Colonic mucosa (tissue), 4 donors: ENCODE data around the gene KRTAP12-1. TPM values are rescaled to one million over a fixed set of nuclear protein-coding genes. Genes with fewer than 3 reads are reported as not detected.
"Not testable (repeated sequence)": the region's sequence is repeated elsewhere in the genome, so short reads cannot be mapped to it uniquely, and the experiment has no call there.

ENCODE experiments used
- DNase-seq: peaks from one replicate; pipeline ENCODE4 v3.0.0-alpha.2; 2020
- H3K27ac ChIP-seq: fragments of 200-600 bp; one replicate; pipeline ENCODE4 v1.8.0; 2021
- H3K27me3 ChIP-seq: fragments of 200-600 bp; one replicate; pipeline ENCODE4 v1.8.0; 2021
- H3K36me3 ChIP-seq: fragments of 200-600 bp; one replicate; pipeline ENCODE4 v1.8.0; 2021
- H3K4me1 ChIP-seq: fragments of 200-600 bp; one replicate; pipeline ENCODE4 v1.8.0; 2021; ENCODE audit warnings: mild to moderate bottlenecking
- H3K4me3 ChIP-seq: fragments of 200-600 bp; one replicate; pipeline ENCODE4 v1.8.0; 2021
- H3K9ac ChIP-seq, 2 donors: one replicate each; pipeline ENCODE4 v1.7.0; 2013; ENCODE audit warnings: control low read depth in 2 of 2, low read depth in 2 of 2, low read length in 2 of 2
- H3K9me3 ChIP-seq: fragments of 200-600 bp; one replicate; pipeline ENCODE4 v1.8.0; 2021
- intact Hi-C: fragments of 100-400 bp; cut with DNase I; formaldehyde crosslinking; loops from one replicate; pipeline ENCODE4 v1.14.1; 2022
- total RNA-seq, 2 donors: library from RNA; stranded (reverse); fragmentation: NEBNext Ultra II Directional in 1 of 2; extraction: Animal tissue kit (Norgen Biotek cat#: 25700) in 1 of 2; gene quantifications; one replicate each; pipeline ENCODE4 v1.2.1, GENCODE V29; 2021
- TF ChIP-seq, protein P1 (sequence below): fragments of 200-600 bp; IDR thresholded peaks from one replicate; pipeline ENCODE4 v1.8.0; 2022; ENCODE audit warnings: antibody characterized with exemption, mild to moderate bottlenecking
- donor health status: healthy.
- donor health status: DM: no; HTN: no; CAD: no.
- donor health status: DM: no; HTN: no; CAD: no.

Gene KRTAP12-1
- total RNA-seq, 2 donors from 2014 or later = not detected

DNA sequence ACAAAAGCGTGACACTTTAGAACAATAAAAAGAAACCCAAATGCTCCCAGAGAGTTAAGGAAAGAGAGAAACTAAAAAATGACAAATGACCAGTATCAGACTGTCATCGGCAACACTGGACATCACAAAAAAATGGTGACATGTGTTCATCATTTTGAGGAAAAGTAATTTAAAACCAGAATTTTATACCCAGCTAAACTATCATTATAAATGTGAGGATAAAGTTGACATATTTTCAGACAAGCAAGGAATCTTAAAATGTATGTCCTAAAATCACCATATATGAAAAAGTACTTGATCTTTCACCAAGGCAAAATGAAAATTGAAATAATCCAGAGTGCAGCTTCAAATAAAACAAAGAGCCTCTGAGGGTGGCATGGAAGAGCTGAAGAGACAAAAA lies 37.1 kb downstream of the KRTAP12-1 start:
- Histone ChIP-seq H3K4me3 (no peak overlapping the region), H3K27me3 (no peaks in the 10 kb centered on the region), H3K9ac (no peak overlapping the region), H3K9me3 (no peaks in the 10 kb centered on the region), H3K36me3 (no peaks in the 10 kb centered on the region), H3K4me1 (no peaks in the 10 kb centered on the region), H3K27ac (no peak overlapping the region)
- DNase-seq = no peak
- intact Hi-C loops = no loop called here
- TF ChIP-seq, protein P1, sequence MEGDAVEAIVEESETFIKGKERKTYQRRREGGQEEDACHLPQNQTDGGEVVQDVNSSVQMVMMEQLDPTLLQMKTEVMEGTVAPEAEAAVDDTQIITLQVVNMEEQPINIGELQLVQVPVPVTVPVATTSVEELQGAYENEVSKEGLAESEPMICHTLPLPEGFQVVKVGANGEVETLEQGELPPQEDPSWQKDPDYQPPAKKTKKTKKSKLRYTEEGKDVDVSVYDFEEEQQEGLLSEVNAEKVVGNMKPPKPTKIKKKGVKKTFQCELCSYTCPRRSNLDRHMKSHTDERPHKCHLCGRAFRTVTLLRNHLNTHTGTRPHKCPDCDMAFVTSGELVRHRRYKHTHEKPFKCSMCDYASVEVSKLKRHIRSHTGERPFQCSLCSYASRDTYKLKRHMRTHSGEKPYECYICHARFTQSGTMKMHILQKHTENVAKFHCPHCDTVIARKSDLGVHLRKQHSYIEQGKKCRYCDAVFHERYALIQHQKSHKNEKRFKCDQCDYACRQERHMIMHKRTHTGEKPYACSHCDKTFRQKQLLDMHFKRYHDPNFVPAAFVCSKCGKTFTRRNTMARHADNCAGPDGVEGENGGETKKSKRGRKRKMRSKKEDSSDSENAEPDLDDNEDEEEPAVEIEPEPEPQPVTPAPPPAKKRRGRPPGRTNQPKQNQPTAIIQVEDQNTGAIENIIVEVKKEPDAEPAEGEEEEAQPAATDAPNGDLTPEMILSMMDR = no peak

DNA sequence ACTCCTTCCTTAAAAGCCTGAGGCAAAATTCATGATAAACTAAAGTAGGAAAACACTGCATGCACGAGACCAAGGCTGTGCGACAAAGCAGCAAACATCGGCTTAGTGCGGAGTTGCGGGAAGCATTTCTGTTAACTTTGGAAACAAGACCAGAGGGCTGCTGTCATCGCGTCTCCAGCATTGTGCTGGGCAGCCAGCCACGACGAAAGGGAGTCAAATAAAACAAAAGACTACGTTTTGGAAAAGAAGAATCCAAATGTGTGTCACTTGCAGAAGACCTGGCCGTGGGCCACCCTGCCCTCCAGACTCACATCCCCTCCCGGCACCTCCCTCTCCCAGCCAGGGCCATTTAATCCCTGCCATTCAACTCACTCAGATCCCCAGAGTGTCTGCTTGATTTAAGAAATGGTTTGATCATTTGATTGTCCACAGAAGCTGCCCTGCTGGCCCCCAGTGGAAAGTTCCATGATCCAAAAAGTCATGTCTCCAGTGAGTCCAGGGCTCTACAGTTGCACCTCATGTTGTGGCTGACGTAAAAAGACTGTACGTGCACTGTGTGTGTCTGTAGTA lies 38.1 kb downstream of the KRTAP12-1 start:
- no peaks in the 10 kb centered on the region for H3K27me3 ChIP-seq
- DNase-seq = no peak
- H3K4me1 ChIP-seq = no peaks in the 10 kb centered on the region
- H3K27ac ChIP-seq = no peak overlapping the region
- no peaks in the 10 kb centered on the region for H3K36me3 ChIP-seq
- no peak overlapping the region for H3K9ac ChIP-seq
- no peaks in the 10 kb centered on the region for H3K9me3 ChIP-seq
- no peak overlapping the region for H3K4me3 ChIP-seq
- TF ChIP-seq, protein P1 = no peak
- intact Hi-C loops = no loop called here

DNA sequence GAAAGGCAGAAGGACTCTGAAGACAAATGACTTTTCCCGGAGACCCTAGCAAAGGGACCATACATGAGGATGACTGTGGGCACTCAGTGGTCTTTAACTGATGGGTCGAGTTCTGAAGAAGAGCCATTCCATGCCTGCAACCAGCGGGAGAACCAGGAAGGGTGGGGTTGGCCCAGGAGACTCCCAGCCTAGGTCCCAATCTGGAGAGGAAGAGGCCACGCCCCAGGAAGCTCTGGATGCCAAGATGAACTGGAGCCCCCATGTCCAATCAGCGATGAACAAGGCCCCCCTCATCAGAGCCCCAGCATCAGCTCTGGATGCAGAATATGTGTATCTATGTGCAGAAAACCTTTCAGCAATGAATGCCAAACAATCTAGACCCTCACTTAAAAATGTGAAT lies 41.2 kb downstream of the KRTAP12-1 start:
- no peaks in the 10 kb centered on the region for H3K36me3 ChIP-seq
- no peak overlapping the region for H3K9ac ChIP-seq
- H3K4me1 ChIP-seq = no peaks in the 10 kb centered on the region
- TF ChIP-seq, protein P1 = no peak
- no peak overlapping the region for H3K4me3 ChIP-seq
- no peaks in the 10 kb centered on the region for H3K9me3 ChIP-seq
- no peak for DNase-seq
- H3K27me3 ChIP-seq = no peaks in the 10 kb centered on the region
- intact Hi-C loops = no loop called here
- no peak overlapping the region for H3K27ac ChIP-seq

DNA sequence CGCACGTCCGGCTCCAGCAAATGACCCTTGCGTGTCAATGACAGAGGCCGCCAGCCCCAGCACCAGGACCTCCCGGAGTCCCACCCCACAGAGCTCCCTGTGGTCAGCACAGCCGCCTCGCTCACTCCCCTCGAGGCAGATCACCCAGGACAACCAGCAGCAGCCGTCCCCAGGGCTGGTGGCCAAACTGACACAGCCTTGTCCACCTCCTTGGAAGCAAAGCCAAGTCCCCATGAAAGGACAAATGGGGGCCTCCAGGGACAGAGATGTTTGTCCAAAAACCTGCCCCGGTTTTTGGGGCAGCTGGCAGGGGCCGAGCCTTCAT lies 42.7 kb downstream of the KRTAP12-1 start:
- Histone ChIP-seq H3K9ac (no peak overlapping the region), H3K9me3 (no peaks in the 10 kb centered on the region), H3K27me3 (no peaks in the 10 kb centered on the region), H3K4me1 (no peaks in the 10 kb centered on the region), H3K4me3 (no peak overlapping the region), H3K36me3 (no peaks in the 10 kb centered on the region), H3K27ac (no peak overlapping the region)
- TF ChIP-seq, protein P1 = no peak
- intact Hi-C loops = no loop called here
- DNase-seq = no peak

DNA sequence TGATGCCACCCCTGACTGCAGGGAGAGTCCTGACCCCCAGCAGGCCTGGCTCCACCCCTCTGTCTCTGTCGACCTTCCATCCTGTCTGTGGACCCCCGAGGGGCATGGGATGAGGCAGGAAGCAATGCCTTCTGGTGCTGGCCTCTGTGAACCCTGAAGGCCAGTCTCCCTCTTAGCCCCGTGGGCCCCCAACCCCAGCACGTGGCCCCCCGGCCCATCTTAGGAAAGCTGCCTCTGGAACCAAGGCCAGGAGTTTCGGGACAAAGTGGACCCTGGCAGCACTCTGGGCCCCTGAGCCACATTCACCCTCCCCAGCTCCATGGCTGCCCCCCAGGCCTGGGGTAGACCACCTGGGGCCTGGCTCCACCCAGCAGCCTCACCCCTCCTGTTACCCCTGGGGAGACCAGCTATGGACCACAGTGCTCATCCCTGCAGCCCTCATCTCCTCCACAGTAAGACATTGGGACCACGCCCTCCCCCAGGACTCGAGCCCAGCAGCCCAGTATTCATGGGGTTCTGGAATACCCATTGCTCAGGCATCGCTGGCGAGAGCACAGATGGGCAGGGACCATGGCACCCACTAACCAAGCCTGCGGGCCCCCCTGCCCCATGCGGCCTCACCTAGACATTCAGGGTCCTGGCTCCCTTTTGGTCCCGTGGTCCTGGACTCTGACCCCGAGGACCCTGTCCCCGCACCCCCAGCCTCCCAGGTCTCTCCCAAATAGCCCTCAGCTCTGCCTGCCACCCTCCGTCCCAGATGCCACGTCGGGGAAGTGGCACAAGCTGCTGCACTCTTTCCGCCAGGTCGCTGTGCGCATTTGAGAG lies 43.2 kb downstream of the KRTAP12-1 start:
- H3K27me3 ChIP-seq, intact Hi-C loops, DNase-seq: not testable (repeated sequence)

DNA sequence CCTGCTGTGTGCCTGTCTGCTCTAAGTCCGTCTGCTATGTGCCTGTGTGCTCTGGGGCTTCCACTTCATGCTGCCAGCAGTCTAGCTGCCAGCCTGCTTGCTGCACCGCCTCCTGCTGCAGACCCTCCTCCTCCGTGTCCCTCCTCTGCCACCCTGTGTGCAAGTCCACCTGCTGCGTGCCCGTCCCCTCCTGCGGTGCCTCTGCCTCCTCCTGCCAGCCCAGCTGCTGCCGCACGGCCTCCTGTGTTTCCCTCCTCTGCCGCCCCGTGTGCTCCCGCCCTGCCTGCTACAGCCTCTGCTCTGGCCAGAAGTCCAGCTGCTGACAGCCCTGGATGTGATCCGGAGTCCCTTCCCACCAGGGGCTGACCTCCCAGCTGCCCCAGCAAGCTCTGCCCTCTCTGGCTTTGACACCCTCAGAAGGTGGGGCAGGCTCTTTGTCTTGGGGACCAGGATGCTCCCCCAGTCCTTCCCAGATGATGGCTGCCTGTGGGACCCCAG lies 44.1 kb downstream of the KRTAP12-1 start:
- H3K27ac ChIP-seq, H3K27me3 ChIP-seq, intact Hi-C loops, H3K36me3 ChIP-seq, H3K9me3 ChIP-seq, H3K9ac ChIP-seq, H3K4me1 ChIP-seq, DNase-seq, H3K4me3 ChIP-seq: not testable (repeated sequence)

More for the DNA sequence above, 43.2 kb downstream of the KRTAP12-1 start:
- H3K4me3 ChIP-seq, H3K27ac ChIP-seq, H3K9ac ChIP-seq, H3K9me3 ChIP-seq, H3K4me1 ChIP-seq, H3K36me3 ChIP-seq: not testable (repeated sequence)
